ENCODE data around the gene DCBLD2.
A peak's percentile ranks its signal among the peaks of the same experiment; 100 is the strongest.

The DCBLD2 gene

GRCh38 chr3:98801043-98801747 is 100.3 kb downstream of the DCBLD2 start:
- no peak for DNase-seq (ENCODE audit: insufficient read length)
- TF ChIP-seq TAF1 (IDR thresholded peaks at IDR 0.05; ENCODE audit: borderline replicate concordance, low read depth, low read length) (no peak), POLR2A (IDR thresholded peaks at IDR 0.05; ENCODE audit: low read depth, low read length) (no peak), POLR2AphosphoS5 (IDR thresholded peaks at IDR 0.05; ENCODE audit: low read depth, low read length) (no peak)
- no peak for FAIRE-seq

DNA sequence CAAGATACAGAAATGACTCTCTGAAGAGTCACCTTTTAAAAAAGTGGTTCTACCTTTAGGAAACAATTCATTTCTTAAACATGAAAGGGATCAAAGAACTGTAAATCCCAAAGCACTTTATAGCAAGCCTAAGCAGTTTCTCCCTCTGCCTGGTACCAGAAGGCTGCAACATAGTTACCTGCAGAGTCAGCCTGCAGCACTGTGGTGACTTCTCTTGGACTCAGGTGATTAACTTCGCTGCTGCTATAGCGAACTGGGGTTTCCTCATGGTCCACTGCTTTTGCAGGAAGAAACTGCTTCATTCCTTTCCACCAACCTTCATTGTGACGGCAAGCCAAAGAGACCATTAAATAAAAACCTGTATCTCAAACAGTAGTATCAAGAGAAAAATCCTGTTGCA is 101.1 kb downstream of the DCBLD2 start:
- no peak for TF ChIP-seq POLR2AphosphoS5 (IDR thresholded peaks at IDR 0.05; ENCODE audit: low read depth, low read length)
- no peak for TF ChIP-seq POLR2A (IDR thresholded peaks at IDR 0.05; ENCODE audit: low read depth, low read length)
- TF ChIP-seq TAF1 (IDR thresholded peaks at IDR 0.05; ENCODE audit: borderline replicate concordance, low read depth, low read length) = no peak
- FAIRE-seq = peak; percentile 21
- DNase-seq (ENCODE audit: insufficient read length) = no peak

GRCh38 chr3:98799479-98799878 is 102.0 kb downstream of the DCBLD2 start:
- DNase-seq (ENCODE audit: insufficient read length) (no peak), FAIRE-seq (peak; percentile 56)
- TF ChIP-seq POLR2AphosphoS5 (IDR thresholded peaks at IDR 0.05; ENCODE audit: low read depth, low read length) = no peak
- TF ChIP-seq POLR2A (IDR thresholded peaks at IDR 0.05; ENCODE audit: low read depth, low read length) = no peak
- TF ChIP-seq TAF1 (IDR thresholded peaks at IDR 0.05; ENCODE audit: borderline replicate concordance, low read depth, low read length) = no peak

- TF ChIP-seq POLR2AphosphoS5 (IDR thresholded peaks at IDR 0.05; ENCODE audit: low read depth, low read length) = no peak
- TF ChIP-seq TAF1 (IDR thresholded peaks at IDR 0.05; ENCODE audit: borderline replicate concordance, low read depth, low read length) = no peak
- no peak for TF ChIP-seq POLR2A (IDR thresholded peaks at IDR 0.05; ENCODE audit: low read depth, low read length)
- DNase-seq (ENCODE audit: insufficient read length) (no peak), FAIRE-seq (no peak)
Measured at GRCh38 chr3:98798820-98799219, 102.7 kb downstream of the DCBLD2 start.

GRCh38 chr3:98797905-98798304 is 103.6 kb downstream of the DCBLD2 start:
- FAIRE-seq (no peak), DNase-seq (ENCODE audit: insufficient read length) (no peak)

GRCh38 chr3:98796334-98796733 is 105.2 kb downstream of the DCBLD2 start:
- DNase-seq (ENCODE audit: insufficient read length) (no peak), FAIRE-seq (no peak)
- TF ChIP-seq POLR2AphosphoS5 (IDR thresholded peaks at IDR 0.05; ENCODE audit: low read depth, low read length) = no peak
- TF ChIP-seq POLR2A (IDR thresholded peaks at IDR 0.05; ENCODE audit: low read depth, low read length) = no peak
- no peak for TF ChIP-seq TAF1 (IDR thresholded peaks at IDR 0.05; ENCODE audit: borderline replicate concordance, low read depth, low read length)

More at GRCh38 chr3:98797905-98798304, 103.6 kb downstream of the DCBLD2 start:
- no peak for TF ChIP-seq POLR2A (IDR thresholded peaks at IDR 0.05; ENCODE audit: low read depth, low read length)
- TF ChIP-seq POLR2AphosphoS5 (IDR thresholded peaks at IDR 0.05; ENCODE audit: low read depth, low read length) = no peak
- TF ChIP-seq TAF1 (IDR thresholded peaks at IDR 0.05; ENCODE audit: borderline replicate concordance, low read depth, low read length) = no peak

GRCh38 chr3:98793971-98794370 is 107.5 kb downstream of the DCBLD2 start:
- no peak for FAIRE-seq
- DNase-seq (ENCODE audit: insufficient read length) = no peak
- TF ChIP-seq TAF1 (IDR thresholded peaks at IDR 0.05; ENCODE audit: borderline replicate concordance, low read depth, low read length) (no peak), POLR2AphosphoS5 (IDR thresholded peaks at IDR 0.05; ENCODE audit: low read depth, low read length) (no peak), POLR2A (IDR thresholded peaks at IDR 0.05; ENCODE audit: low read depth, low read length) (no peak)

GRCh38 chr3:98791341-98792325 is 109.9 kb downstream of the DCBLD2 start:
- FAIRE-seq = no peak
- no peak for TF ChIP-seq POLR2A (IDR thresholded peaks at IDR 0.05; ENCODE audit: low read depth, low read length)
- no peak for TF ChIP-seq TAF1 (IDR thresholded peaks at IDR 0.05; ENCODE audit: borderline replicate concordance, low read depth, low read length)
- no peak for TF ChIP-seq POLR2AphosphoS5 (IDR thresholded peaks at IDR 0.05; ENCODE audit: low read depth, low read length)
- no peak for DNase-seq (ENCODE audit: insufficient read length)

GRCh38 chr3:98788651-98789050 is 112.8 kb downstream of the DCBLD2 start:
- FAIRE-seq = no peak
- TF ChIP-seq POLR2AphosphoS5 (IDR thresholded peaks at IDR 0.05; ENCODE audit: low read depth, low read length) (no peak), TAF1 (IDR thresholded peaks at IDR 0.05; ENCODE audit: borderline replicate concordance, low read depth, low read length) (no peak), POLR2A (IDR thresholded peaks at IDR 0.05; ENCODE audit: low read depth, low read length) (no peak)
- no peak for DNase-seq (ENCODE audit: insufficient read length)

- TF ChIP-seq TAF1 (IDR thresholded peaks at IDR 0.05; ENCODE audit: borderline replicate concordance, low read depth, low read length) (no peak), POLR2AphosphoS5 (IDR thresholded peaks at IDR 0.05; ENCODE audit: low read depth, low read length) (no peak)
- FAIRE-seq = no peak
- DNase-seq (ENCODE audit: insufficient read length) = no peak
Measured at GRCh38 chr3:98787181-98787580, 114.3 kb downstream of the DCBLD2 start.

DNA sequence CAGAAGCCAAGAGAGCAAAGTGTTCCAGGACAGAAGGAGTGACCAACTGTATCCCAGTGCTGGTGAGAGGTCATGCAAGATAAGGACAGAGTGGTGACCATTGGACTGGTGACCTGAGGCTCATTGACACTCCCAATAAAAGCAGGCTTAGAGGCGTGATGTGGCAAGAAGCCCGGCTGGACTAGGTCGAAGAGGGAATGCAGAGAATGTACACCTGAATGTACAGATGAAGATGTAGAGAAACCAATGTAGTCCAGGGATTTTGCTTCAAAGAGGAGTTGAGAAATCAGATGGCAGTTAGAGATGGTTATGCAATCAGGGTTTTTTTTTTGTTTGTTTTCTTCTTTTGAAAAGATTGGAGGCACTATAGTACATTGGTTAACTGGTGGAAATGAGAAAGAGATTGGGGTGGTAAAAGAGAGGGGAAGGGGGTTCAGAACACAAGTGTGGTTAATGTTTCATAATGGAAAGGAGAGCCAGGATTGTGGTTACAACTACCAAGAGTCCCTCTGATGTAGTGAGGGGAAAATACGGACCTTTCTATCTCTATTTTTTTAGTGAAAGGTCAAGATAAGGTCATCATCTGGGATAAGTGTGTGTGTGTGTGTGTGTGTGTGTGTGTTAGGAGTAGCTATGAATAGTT is 115.0 kb downstream of the DCBLD2 start:
- no peak for TF ChIP-seq TAF1 (IDR thresholded peaks at IDR 0.05; ENCODE audit: borderline replicate concordance, low read depth, low read length)
- no peak for TF ChIP-seq POLR2A (IDR thresholded peaks at IDR 0.05; ENCODE audit: low read depth, low read length)
- TF ChIP-seq POLR2AphosphoS5 (IDR thresholded peaks at IDR 0.05; ENCODE audit: low read depth, low read length) = no peak
- FAIRE-seq (peak; percentile 30), DNase-seq (ENCODE audit: insufficient read length) (no peak)
